AG04450 (cell line): ENCODE results near the gene CADM2. TPM values are rescaled to one million over a fixed set of nuclear protein-coding genes. Genes with fewer than 3 reads are reported as not detected.

Source experiments
- CTCF ChIA-PET: fragments of 300-600, 350-600 bp; formaldehyde crosslinking; extraction: SDS; loops from one replicate; lab custom pipeline; 2022; ENCODE audit warnings: antibody characterized with exemption, inconsistent platforms; lab: Charles Lee
- POLR2A ChIA-PET: fragments of 350-600 bp; formaldehyde crosslinking; extraction: SDS; loops from one replicate; lab custom pipeline; 2021; ENCODE audit warnings: antibody characterized with exemption, inconsistent platforms; lab: Yijun Ruan, JAX
- DNase-seq: peaks from one replicate; pipeline ENCODE4 v3.0.0-alpha.2; 2011; ENCODE audit warnings: low read depth, low spot score
- H3K27ac ChIP-seq: one replicate; pipeline ENCODE4 v1.5.1; 2012; ENCODE audit warnings: low read depth, low read length, control low read depth
- H3K27me3 ChIP-seq: one replicate; pipeline ENCODE4 v1.6.0; 2012; ENCODE audit warnings: low read length; ENCODE audit not compliant: control insufficient read depth, insufficient read depth
- H3K4me3 ChIP-seq: 2 replicates; pipeline ENCODE4 v1.5.1; 2011; ENCODE audit warnings: mild to moderate bottlenecking, low read depth, low read length, control low read depth
- H3K9me3 ChIP-seq: 2 replicates; pipeline ENCODE4 v1.5.1; 2012; ENCODE audit warnings: low read length; ENCODE audit not compliant: control insufficient read depth, insufficient read depth
- CTCF ChIP-seq: IDR thresholded peaks from 2 replicates; pipeline ENCODE4 v1.5.1; 2011; ENCODE audit warnings: low read depth, low read length, control low read depth, inconsistent platforms
- polyA plus RNA-seq: library from polyadenylated mRNA; depleted of rRNA; stranded (reverse); fragments of >200 nt; gene quantifications from 2 replicates; pipeline ENCODE4 v1.2.3, GENCODE V29; 2011

Gene CADM2
- polyA plus RNA-seq, 1 experiment, result not detected

- TF ChIP-seq CTCF, result no peak
- ChIA-PET POLR2A (no interaction called here), CTCF (no interaction called here)
- Histone ChIP-seq H3K27me3 (no peaks in the 10 kb centered on the region), H3K27ac (no peak overlapping the region), H3K4me3 (no peak overlapping the region), H3K9me3 (no peaks in the 10 kb centered on the region; the same call in 1 of the 2 replicates)
- no peak for DNase-seq
Measured at GRCh38 chr3:85005946-85006345, 47.2 kb downstream of the CADM2 start.

DNA sequence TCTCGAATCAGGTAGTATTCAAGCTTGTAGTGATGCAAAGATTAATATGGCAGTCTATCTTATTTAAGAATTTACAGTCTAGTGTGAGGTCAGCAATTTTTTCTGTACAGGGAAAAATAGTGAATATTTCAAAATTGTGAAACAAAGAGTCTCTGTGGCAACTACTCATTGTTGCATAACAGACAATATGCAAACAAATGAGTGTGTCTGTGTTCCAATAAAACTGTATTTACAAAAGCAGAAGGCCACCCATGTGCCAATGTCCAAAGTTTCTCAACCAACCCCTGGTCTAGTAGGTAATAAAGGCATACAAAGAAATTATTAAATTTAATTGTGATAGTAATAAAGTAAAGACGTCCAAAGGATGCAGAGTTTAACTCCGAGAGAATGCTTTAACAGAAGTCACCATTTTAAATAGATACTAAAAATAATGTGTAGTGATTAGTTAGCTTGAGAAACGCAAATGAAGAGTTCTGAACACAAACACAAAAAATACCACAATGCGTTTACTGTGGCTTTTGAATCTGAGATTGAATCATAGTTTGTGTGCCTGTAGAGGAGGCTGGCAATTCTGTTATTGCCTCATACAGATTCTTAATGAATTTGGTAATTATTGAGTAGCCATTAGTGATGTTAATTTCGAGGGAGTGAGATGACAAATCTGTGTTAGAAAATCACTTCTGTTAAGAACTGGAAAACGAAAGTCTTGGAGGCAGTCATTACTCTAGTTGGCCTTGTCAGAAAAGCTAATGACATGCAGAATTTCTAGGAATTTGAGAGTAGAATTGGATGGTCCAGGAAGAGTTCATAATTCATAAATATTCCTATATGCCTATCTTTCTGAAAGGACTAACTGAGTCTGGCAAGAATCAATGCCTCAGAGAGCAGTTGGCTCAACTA, 48.7 kb downstream of the CADM2 start:
- Histone ChIP-seq H3K27ac (no peak overlapping the region), H3K4me3 (no peak overlapping the region), H3K9me3 (no peaks in the 10 kb centered on the region; the same call in 1 of the 2 replicates), H3K27me3 (no peaks in the 10 kb centered on the region)
- no peak for DNase-seq
- POLR2A ChIA-PET, result no interaction called here
- TF ChIP-seq CTCF, result no peak
- CTCF ChIA-PET, result no interaction called here

GRCh38 chr3:85020828-85021227, 62.0 kb downstream of the CADM2 start:
- no peak for TF ChIP-seq CTCF
- no peak overlapping the region for H3K27ac ChIP-seq
- H3K4me3 ChIP-seq, result no peak overlapping the region
- ChIA-PET CTCF (no interaction called here), POLR2A (no interaction called here)
- H3K9me3 ChIP-seq, result no peaks in the 10 kb centered on the region
- DNase-seq, result no peak
- no peaks in the 10 kb centered on the region for H3K27me3 ChIP-seq

GRCh38 chr3:85030052-85030451, 71.3 kb downstream of the CADM2 start:
- Histone ChIP-seq H3K27ac (no peak overlapping the region), H3K4me3 (no peak overlapping the region), H3K9me3 (peaks cover 4% of the 10 kb centered on the region; the same call in 1 of the 2 replicates), H3K27me3 (no peaks in the 10 kb centered on the region)
- no peak for DNase-seq
- TF ChIP-seq CTCF, result no peak
- CTCF ChIA-PET, result no interaction called here
- POLR2A ChIA-PET, result no interaction called here

- POLR2A ChIA-PET, result no interaction called here
Measured at GRCh38 chr3:85037203-85037602, 78.4 kb downstream of the CADM2 start.

More at GRCh38 chr3:85037203-85037602, 78.4 kb downstream of the CADM2 start:
- Histone ChIP-seq H3K27ac (no peak overlapping the region), H3K4me3 (no peak overlapping the region), H3K27me3 (no peaks in the 10 kb centered on the region), H3K9me3 (no peaks in the 10 kb centered on the region)
- TF ChIP-seq CTCF, result no peak
- DNase-seq, result no peak
- CTCF ChIA-PET, result no interaction called here
